Activated CD8-positive, alpha-beta T cell treated with anti-CD3 and anti-CD28 coated beads, Interleukin-2, amount 10 ng/mL, durations not matched to agents 7 days and 5 days (primary cell): ENCODE data around the gene MCM7. TPM values are rescaled to one million over a fixed set of nuclear protein-coding genes. Genes with fewer than 3 reads are reported as not detected.

Experiments used
- ATAC-seq: fragments of 150-1000 bp; cut with Tn5 transposase; one replicate; pipeline ENCODE4 v1.10.0; 2021; ENCODE audit warnings: moderate library complexity
- CTCF ChIA-PET: fragments of 350-600 bp; sonication (Branson Sonifier 250); formaldehyde crosslinking; loops from one replicate; lab custom pipeline; 2021; ENCODE audit warnings: antibody characterized with exemption; lab: Charles Lee
- POLR2A ChIA-PET: fragments of 350-600 bp; sonication (Branson Sonifier 250); formaldehyde crosslinking; loops from one replicate; lab custom pipeline; 2021; ENCODE audit warnings: antibody characterized with exemption; lab: Charles Lee
- DNase-seq: peaks from one replicate; pipeline ENCODE4 v3.0.0-alpha.2; 2020
- H3K27ac Mint-ChIP-seq: one replicate; pipeline ENCODE4 v1.8.0; 2021; ENCODE audit warnings: mild to moderate bottlenecking, mixed read lengths
- H3K27me3 Mint-ChIP-seq: one replicate; pipeline ENCODE4 v1.8.0; 2021; ENCODE audit warnings: low read depth, mixed read lengths
- H3K36me3 Mint-ChIP-seq: one replicate; pipeline ENCODE4 v1.8.0; 2021; ENCODE audit warnings: low read depth, mixed read lengths
- H3K4me1 Mint-ChIP-seq: one replicate; pipeline ENCODE4 v1.8.0; 2021; ENCODE audit warnings: low read depth, mixed read lengths
- H3K4me3 Mint-ChIP-seq: one replicate; pipeline ENCODE4 v1.8.0; 2021; ENCODE audit warnings: mild to moderate bottlenecking, mixed read lengths
- H3K9me3 Mint-ChIP-seq: one replicate; pipeline ENCODE4 v1.8.0; 2022; ENCODE audit warnings: mixed read lengths; ENCODE audit not compliant: insufficient read depth
- microRNA-seq: library from miRNA; unstranded; fragments of <30 nt; microRNA quantifications from one replicate; pipeline ENCODE4 v1.2.0, GENCODE V29; 2022
- total RNA-seq, 2 experiments: library from RNA; stranded (reverse); gene quantifications; one replicate each; pipeline ENCODE4 v1.2.3, GENCODE V29; 2021

Gene MCM7
- total RNA-seq, 2 experiments from 2014 or later, result 364 to 375 TPM

DNA sequence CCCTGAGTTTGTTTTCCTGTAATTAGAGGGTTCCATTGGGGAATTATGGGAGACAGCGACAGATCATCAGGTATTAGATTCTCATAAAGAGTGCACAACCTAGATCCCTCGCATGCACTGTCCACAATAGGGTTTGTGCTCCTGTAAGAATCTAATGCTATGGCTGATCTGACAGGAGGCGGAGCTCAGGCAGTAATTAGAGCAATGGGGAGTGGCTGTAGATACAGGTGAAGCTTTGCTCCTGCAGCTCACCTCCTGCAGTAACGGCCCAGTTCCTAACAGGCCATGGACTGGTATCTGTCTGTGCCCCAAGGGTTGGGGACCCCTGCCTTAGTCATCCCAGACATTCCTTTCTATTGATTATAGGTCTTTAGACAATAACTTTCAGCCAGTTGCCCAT, 52.5 kb downstream of the MCM7 start:
- POLR2A ChIA-PET, result no interaction called here
- Mint-ChIP-seq H3K9me3 (no peaks in the 10 kb centered on the region), H3K27ac (peak overlapping the region; percentile 67), H3K4me1 (peaks cover 21% of the 10 kb centered on the region), H3K27me3 (no peaks in the 10 kb centered on the region), H3K36me3 (peaks cover 4% of the 10 kb centered on the region), H3K4me3 (peak overlapping the region; percentile 87)
- ATAC-seq (no peak), DNase-seq (no peak)
- CTCF ChIA-PET, result interaction anchor here (2.3 kb wide), 1 partner anchor 57 kb away, joined by 9 read pairs; no protein-coding TSS in a partner anchor

DNA sequence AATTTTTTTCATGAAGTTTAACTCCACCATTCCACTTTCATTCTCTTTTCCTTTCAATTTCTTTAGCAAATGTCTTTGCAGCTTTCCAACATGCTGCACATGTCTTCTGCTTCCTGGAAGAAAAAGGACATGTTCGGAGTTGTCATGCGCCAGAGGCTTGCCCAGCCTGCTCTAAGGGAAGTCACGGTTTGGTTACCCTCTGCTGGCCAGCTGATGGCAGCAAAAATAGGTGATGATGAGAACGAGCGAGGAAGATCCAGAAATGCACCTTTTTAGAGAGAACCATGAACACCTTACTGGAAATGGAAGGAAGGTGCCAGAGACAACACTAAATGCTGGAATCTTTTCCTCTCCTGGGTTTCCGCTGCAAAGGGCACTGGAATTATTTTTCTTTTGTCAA, 56.5 kb downstream of the MCM7 start:
- DNase-seq, result no peak
- POLR2A ChIA-PET, result no interaction called here
- Mint-ChIP-seq H3K4me1 (peaks cover 27% of the 10 kb centered on the region), H3K36me3 (peaks cover 2% of the 10 kb centered on the region), H3K9me3 (no peaks in the 10 kb centered on the region), H3K27me3 (no peaks in the 10 kb centered on the region), H3K4me3 (no peak overlapping the region), H3K27ac (no peak overlapping the region)
- CTCF ChIA-PET, result interaction anchor here (1.0 kb wide), 1 partner anchor 51 kb away, joined by 3 read pairs; no protein-coding TSS in a partner anchor
- no peak for ATAC-seq

Small RNA genes within 50 kb of the gene (microRNA-seq; reads per million reads assigned to microRNA genes)
- gene MIR106B (5,108 reads per million, percentile 92 among the genes with 10 or more reads in this experiment), gene MIR25 (1,324 reads per million, percentile 83 among the genes with 10 or more reads in this experiment), gene MIR93 (28,014 reads per million, percentile 97 among the genes with 10 or more reads in this experiment)

Other genes starting within 250 kb of the MCM7 start
- under 1 TPM; 0.42 to 0.60 TPM for gene OR2AE1, start 224.4 kb downstream of the MCM7 start, total RNA-seq
- gene TRIM4, start 181.9 kb downstream of the MCM7 start, total RNA-seq, result 10 to 100 TPM; 26.7 to 28.0 TPM
- under 1 TPM in 1 of 2 experiments, not detected in 1; 0.21 TPM for gene GJC3, start 171.8 kb downstream of the MCM7 start, total RNA-seq
- not detected for gene AZGP1, start 125.4 kb downstream of the MCM7 start, total RNA-seq
- 10 to 100 TPM; 50.4 to 54.5 TPM for gene ZKSCAN1, start 85.8 kb downstream of the MCM7 start, total RNA-seq
- gene ZSCAN21, start 51.6 kb downstream of the MCM7 start, total RNA-seq, result 1 to 10 TPM; 5.8 to 7.5 TPM
- gene ZNF3, start 19.7 kb downstream of the MCM7 start, total RNA-seq, result 10 to 100 TPM; 20.9 to 21.8 TPM
- gene COPS6, start 12.4 kb downstream of the MCM7 start, total RNA-seq, result 10 to 100 TPM; 74.0 to 78.3 TPM
- gene AP4M1, start 246 bp upstream of the MCM7 start, total RNA-seq, result 10 to 100 TPM; 10.8 to 13.0 TPM
- gene TAF6, start 18.0 kb upstream of the MCM7 start, total RNA-seq, result 10 to 100 TPM; 74.6 to 81.0 TPM
- 10 to 100 TPM; 32.4 to 35.5 TPM for gene CNPY4, start 18.2 kb upstream of the MCM7 start, total RNA-seq
- 1 to 10 TPM; 4.3 to 5.7 TPM for gene MBLAC1, start 25.6 kb upstream of the MCM7 start, total RNA-seq
- gene LAMTOR4, start 47.5 kb upstream of the MCM7 start, total RNA-seq, result 100 to 1,000 TPM; 134 to 143 TPM
- 10 to 100 TPM; 42.7 to 44.0 TPM for gene TRAPPC14, start 57.3 kb upstream of the MCM7 start, total RNA-seq
- gene GAL3ST4, start 67.2 kb upstream of the MCM7 start, total RNA-seq, result 1 to 10 TPM; 2.8 to 3.5 TPM
- gene GPC2, start 76.0 kb upstream of the MCM7 start, total RNA-seq, result 1 to 10 TPM; 8.1 to 8.2 TPM
- 10 to 100 TPM; 16.5 to 20.6 TPM for gene STAG3, start 76.5 kb upstream of the MCM7 start, total RNA-seq
- gene PVRIG, start 118.6 kb upstream of the MCM7 start, total RNA-seq, result 10 to 100 TPM; 61.6 to 64.8 TPM
- not detected for gene SPDYE3, start 206.3 kb upstream of the MCM7 start, total RNA-seq